ENCODE measurements around the gene CLDN24.

The CLDN24 gene

GRCh38 chr4:183321079-183321478 lies 1.1 kb downstream of the CLDN24 start:
- DNase-seq (ENCODE audit: low spot score) = no peak

GRCh38 chr4:183320211-183321059 lies 1.8 kb downstream of the CLDN24 start, which contains the start of gene CLDN22:
TSS of gene CLDN22 (minus strand) at chr4:183320276. CDS start at chr4:183320218, 58 bp downstream.
- DNase-seq (ENCODE audit: low spot score) = no peak

- DNase-seq (ENCODE audit: low spot score) = no peak
Observed at GRCh38 chr4:183318656-183319055, 3.6 kb downstream of the CLDN24 start.

GRCh38 chr4:183314806-183315205 lies 7.4 kb downstream of the CLDN24 start:
- no peak for DNase-seq (ENCODE audit: low spot score)

- no peak for DNase-seq (ENCODE audit: low spot score)
Observed at GRCh38 chr4:183314336-183314735, 7.9 kb downstream of the CLDN24 start.

GRCh38 chr4:183312841-183313240 lies 9.4 kb downstream of the CLDN24 start:
- no peak for DNase-seq (ENCODE audit: low spot score)

- DNase-seq (ENCODE audit: low spot score) = no peak
Observed at GRCh38 chr4:183306811-183307210, 15.4 kb downstream of the CLDN24 start.

- DNase-seq (ENCODE audit: low spot score) = no peak
Observed at GRCh38 chr4:183304538-183304937, 17.7 kb downstream of the CLDN24 start.

- no peak for DNase-seq (ENCODE audit: low spot score)
Observed at GRCh38 chr4:183304067-183304466, 18.2 kb downstream of the CLDN24 start.

GRCh38 chr4:183303301-183303700 lies 18.9 kb downstream of the CLDN24 start:
- no peak for DNase-seq (ENCODE audit: low spot score)

- DNase-seq (ENCODE audit: low spot score) = no peak
Observed at GRCh38 chr4:183300655-183301054, 21.6 kb downstream of the CLDN24 start.

- DNase-seq (ENCODE audit: low spot score) = no peak
Observed at GRCh38 chr4:183300070-183300469, 22.2 kb downstream of the CLDN24 start.

GRCh38 chr4:183299464-183299863 lies 22.8 kb downstream of the CLDN24 start:
- no peak for DNase-seq (ENCODE audit: low spot score)

GRCh38 chr4:183297675-183298074 lies 24.6 kb downstream of the CLDN24 start:
- DNase-seq (ENCODE audit: low spot score) = no peak

- DNase-seq (ENCODE audit: low spot score) = no peak
Observed at GRCh38 chr4:183295711-183296110, 26.5 kb downstream of the CLDN24 start.

- no peak for DNase-seq (ENCODE audit: low spot score)
Observed at GRCh38 chr4:183291070-183291469, 31.2 kb downstream of the CLDN24 start.

GRCh38 chr4:183289688-183290087 lies 32.5 kb downstream of the CLDN24 start:
- DNase-seq (ENCODE audit: low spot score) = no peak

GRCh38 chr4:183288955-183289354 lies 33.3 kb downstream of the CLDN24 start:
- DNase-seq (ENCODE audit: low spot score) = no peak

- no peak for DNase-seq (ENCODE audit: low spot score)
Observed at GRCh38 chr4:183287677-183288076, 34.5 kb downstream of the CLDN24 start.

- no peak for DNase-seq (ENCODE audit: low spot score)
Observed at GRCh38 chr4:183287309-183287659, 34.9 kb downstream of the CLDN24 start.

- no peak for DNase-seq (ENCODE audit: low spot score)
Observed at GRCh38 chr4:183286590-183287308, 35.5 kb downstream of the CLDN24 start.

- DNase-seq (ENCODE audit: low spot score) = no peak
Observed at GRCh38 chr4:183285886-183286285, 36.3 kb downstream of the CLDN24 start.

GRCh38 chr4:183284965-183285364 lies 37.3 kb downstream of the CLDN24 start:
- no peak for DNase-seq (ENCODE audit: low spot score)

Data from HuH-7.5 (cell line).